Lower lobe of right lung (tissue), 2 donors: ENCODE data around the gene GP9. TPM values are rescaled to one million over a fixed set of nuclear protein-coding genes. Genes with fewer than 3 reads are reported as not detected.

ENCODE experiments used
- ATAC-seq, 2 donors: fragments of 200-7000 bp; cut with Tn5 transposase; one replicate each; pipeline ENCODE4 v1.9.1; 2020 to 2022; ENCODE audit warnings: mild to moderate bottlenecking in 2 of 2, moderate library complexity in 2 of 2
- DNase-seq: peaks from one replicate; pipeline ENCODE4 v3.0.0-alpha.2; 2020
- H3K27ac ChIP-seq: fragments of 200-600 bp; one replicate; pipeline ENCODE4 v1.8.0; 2022
- H3K27me3 ChIP-seq: fragments of 200-600 bp; one replicate; pipeline ENCODE4 v1.8.0; 2022; ENCODE audit warnings: low read depth
- H3K36me3 ChIP-seq: fragments of 200-600 bp; one replicate; pipeline ENCODE4 v1.8.0; 2022; ENCODE audit warnings: mild to moderate bottlenecking
- H3K4me1 ChIP-seq: fragments of 200-600 bp; one replicate; pipeline ENCODE4 v1.8.0; 2022
- H3K4me3 ChIP-seq: fragments of 200-600 bp; one replicate; pipeline ENCODE4 v1.8.0; 2022; ENCODE audit warnings: mild to moderate bottlenecking
- H3K9me3 ChIP-seq: fragments of 200-600 bp; one replicate; pipeline ENCODE4 v1.8.0; 2022
- intact Hi-C: fragments of 100-400 bp; cut with DNase I; formaldehyde crosslinking; loops from one replicate; pipeline ENCODE4 v1.11.0; 2022
- total RNA-seq: library from RNA; stranded (reverse); fragmentation: NEBNext Ultra II Directional; extraction: Animal tissue kit (Norgen Biotek cat#: 25700); gene quantifications from one replicate; pipeline ENCODE4 v1.2.1, GENCODE V29; 2021
- TF ChIP-seq, protein P1 (sequence below): fragments of 200-600 bp; IDR thresholded peaks from one replicate; pipeline ENCODE4 v1.8.0; 2022; ENCODE audit warnings: antibody characterized with exemption, mild to moderate bottlenecking
- donor health status: DM: no; HTN: yes; CAD: no; lungs with severe emphysema.

Gene GP9
- total RNA-seq, 1 donor from 2014 or later: 2.6 TPM

DNA sequence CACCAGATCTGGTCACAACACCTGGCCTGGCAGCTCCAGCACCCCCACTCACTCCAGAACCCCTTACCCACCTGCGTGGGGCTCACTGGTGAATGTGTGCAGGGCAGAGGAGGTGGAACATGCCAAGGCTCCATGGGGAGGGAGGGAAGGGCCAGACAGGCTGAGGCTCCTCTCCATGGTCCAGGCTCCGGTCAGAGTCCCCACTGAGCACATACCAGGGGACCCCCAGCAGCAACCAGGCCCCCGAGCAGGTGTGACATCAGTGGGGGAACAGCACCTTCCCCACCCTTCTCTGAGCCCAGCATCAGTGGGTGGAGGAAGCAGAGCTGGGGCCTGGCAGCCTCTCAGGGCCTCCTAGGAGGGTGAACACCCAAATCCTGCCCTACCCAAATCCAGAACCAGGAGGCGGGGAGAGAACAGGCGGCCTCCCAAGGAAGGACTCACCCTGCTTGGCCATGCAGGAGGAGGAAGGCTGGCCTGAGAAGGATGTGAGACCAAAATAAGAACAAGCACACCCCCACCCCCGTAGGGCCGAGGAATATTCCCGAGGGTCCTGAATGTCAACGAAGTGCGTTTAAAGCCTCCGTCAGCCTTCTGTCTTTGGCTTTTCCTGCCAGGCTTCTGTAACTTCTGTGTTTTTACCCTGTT is 1.1 kb upstream of the GP9 start:
- Histone ChIP-seq H3K36me3 (no peaks in the 10 kb centered on the region), H3K4me1 (peaks cover 9% of the 10 kb centered on the region), H3K27me3 (no peaks in the 10 kb centered on the region), H3K27ac (no peak overlapping the region), H3K4me3 (no peak overlapping the region), H3K9me3 (no peaks in the 10 kb centered on the region)
- intact Hi-C loops: no loop called here
- TF ChIP-seq, protein P1, sequence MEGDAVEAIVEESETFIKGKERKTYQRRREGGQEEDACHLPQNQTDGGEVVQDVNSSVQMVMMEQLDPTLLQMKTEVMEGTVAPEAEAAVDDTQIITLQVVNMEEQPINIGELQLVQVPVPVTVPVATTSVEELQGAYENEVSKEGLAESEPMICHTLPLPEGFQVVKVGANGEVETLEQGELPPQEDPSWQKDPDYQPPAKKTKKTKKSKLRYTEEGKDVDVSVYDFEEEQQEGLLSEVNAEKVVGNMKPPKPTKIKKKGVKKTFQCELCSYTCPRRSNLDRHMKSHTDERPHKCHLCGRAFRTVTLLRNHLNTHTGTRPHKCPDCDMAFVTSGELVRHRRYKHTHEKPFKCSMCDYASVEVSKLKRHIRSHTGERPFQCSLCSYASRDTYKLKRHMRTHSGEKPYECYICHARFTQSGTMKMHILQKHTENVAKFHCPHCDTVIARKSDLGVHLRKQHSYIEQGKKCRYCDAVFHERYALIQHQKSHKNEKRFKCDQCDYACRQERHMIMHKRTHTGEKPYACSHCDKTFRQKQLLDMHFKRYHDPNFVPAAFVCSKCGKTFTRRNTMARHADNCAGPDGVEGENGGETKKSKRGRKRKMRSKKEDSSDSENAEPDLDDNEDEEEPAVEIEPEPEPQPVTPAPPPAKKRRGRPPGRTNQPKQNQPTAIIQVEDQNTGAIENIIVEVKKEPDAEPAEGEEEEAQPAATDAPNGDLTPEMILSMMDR: no peak
- ATAC-seq (no peak), DNase-seq (peak; percentile 28)

DNA sequence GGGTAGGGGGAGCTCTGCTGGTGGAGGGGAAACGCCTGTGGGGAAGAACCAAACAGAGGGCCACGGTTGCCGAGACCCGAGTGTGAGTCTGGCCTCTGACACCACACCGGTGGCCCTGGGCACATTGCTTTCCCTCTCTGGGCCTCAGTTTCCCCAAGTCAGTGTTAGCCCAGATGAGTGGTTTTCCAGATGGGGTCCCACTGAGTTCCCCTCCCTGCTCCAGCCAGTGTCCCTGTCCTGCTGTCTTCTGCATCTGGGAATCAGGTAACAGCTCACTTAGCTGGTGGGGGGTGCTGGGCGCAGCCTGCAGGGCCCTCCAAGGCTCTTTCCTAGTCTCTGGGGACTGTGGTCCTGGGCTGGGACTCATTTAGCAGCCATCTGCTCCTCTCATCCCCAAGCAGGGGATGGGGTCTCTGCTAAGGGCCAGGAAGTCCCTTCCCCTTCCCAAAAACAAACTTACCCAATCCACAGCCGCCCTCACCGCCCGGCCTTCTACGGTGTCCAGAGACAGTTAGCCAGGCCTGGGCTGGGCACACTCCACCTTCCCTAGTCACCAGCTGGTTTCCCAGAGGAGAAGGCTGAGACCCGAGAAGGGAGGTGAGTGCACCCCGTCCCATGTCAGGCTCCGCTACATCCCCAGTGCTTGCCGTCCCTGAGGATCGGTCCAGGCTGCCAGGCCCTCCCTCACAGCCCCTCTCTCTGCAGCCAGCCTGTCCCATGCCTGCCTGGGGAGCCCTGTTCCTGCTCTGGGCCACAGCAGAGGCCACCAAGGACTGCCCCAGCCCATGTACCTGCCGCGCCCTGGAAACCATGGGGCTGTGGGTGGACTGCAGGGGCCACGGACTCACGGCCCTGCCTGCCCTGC is 676 bp downstream of the GP9 start:
- no peaks in the 10 kb centered on the region for H3K9me3 ChIP-seq
- DNase-seq (peak; percentile 34), ATAC-seq (no peak)
- H3K4me3 ChIP-seq: no peak overlapping the region
- H3K36me3 ChIP-seq: no peaks in the 10 kb centered on the region
- TF ChIP-seq, protein P1: no peak
- H3K4me1 ChIP-seq: peaks cover 5% of the 10 kb centered on the region
- H3K27me3 ChIP-seq: no peaks in the 10 kb centered on the region
- no peak overlapping the region for H3K27ac ChIP-seq
- intact Hi-C loops: no loop called here

DNA sequence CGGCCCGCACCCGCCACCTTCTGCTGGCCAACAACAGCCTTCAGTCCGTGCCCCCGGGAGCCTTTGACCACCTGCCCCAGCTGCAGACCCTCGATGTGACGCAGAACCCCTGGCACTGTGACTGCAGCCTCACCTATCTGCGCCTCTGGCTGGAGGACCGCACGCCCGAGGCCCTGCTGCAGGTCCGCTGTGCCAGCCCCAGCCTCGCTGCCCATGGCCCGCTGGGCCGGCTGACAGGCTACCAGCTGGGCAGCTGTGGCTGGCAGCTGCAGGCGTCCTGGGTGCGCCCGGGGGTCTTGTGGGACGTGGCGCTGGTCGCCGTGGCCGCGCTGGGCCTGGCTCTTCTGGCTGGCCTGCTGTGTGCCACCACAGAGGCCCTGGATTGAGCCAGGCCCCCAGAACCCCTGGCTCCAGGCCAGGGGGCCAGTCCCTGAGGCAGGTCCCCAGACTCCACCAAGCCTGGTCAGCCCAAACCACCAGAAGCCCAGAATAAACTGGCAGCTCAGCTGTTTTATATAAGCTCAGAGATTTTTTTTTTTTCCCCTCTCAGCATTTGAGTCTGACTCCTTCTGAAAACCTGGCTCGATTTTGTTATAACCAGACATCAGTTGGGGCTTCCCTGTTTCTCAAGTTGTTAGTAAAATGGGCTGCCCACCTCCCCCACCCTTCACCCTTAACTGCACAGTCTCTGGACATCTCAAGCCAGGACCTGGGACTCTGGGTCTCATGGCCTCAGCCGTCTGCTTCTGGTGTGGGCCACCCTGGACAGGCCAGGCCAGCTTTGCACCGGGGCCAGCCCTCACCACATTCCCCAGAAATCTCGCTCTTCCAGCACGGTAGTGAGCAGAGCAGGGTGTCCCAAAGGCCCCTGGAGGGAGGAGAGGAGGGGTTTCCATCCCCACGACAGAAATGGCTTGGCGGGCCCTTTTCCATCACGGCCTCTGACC is 1.6 kb downstream of the GP9 start:
- Histone ChIP-seq H3K4me3 (no peak overlapping the region), H3K27ac (no peak overlapping the region), H3K4me1 (peaks cover 5% of the 10 kb centered on the region), H3K36me3 (no peaks in the 10 kb centered on the region), H3K27me3 (no peaks in the 10 kb centered on the region), H3K9me3 (no peaks in the 10 kb centered on the region)
- DNase-seq: peak; percentile 44
- no peak for ATAC-seq
- intact Hi-C loops: no loop called here
- TF ChIP-seq, protein P1: no peak

DNA sequence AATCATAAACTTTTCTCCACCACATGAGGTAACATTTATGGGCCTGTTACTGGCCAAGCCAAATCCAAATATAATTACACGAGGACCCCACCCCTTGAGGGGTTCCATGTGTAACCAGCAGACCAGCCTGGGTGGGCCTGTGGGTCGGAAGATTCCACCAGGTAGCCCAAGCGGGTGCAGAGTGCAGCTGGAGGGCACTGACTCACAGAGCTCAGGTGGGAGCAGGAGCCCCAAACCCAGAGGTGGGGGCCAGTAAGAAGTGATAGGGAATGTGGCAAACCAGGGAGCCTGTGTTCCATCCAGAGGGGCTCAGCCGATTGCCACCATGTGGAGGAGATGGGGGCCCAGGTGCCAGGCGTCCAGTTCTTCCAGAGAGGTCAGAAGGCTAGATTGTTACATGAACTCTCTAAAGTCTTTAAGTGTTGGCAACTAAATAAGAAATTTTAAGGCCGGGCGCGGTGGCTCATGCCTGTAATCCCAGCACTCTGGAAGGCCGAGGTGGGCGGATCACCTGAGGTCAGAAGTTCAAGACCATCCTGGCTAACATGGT is 2.6 kb downstream of the GP9 start:
- TF ChIP-seq, protein P1: no peak
- intact Hi-C loops: no loop called here
- Histone ChIP-seq H3K4me3 (no peak overlapping the region), H3K36me3 (no peaks in the 10 kb centered on the region), H3K4me1 (peaks cover 7% of the 10 kb centered on the region), H3K9me3 (no peaks in the 10 kb centered on the region), H3K27me3 (no peaks in the 10 kb centered on the region), H3K27ac (no peak overlapping the region)
- no peak for ATAC-seq
- DNase-seq: peak; percentile 28
